Measurements from ENCODE around the gene IGSF11. TPM values are rescaled to one million over a fixed set of nuclear protein-coding genes. Genes with fewer than 3 reads are reported as not detected.

IGSF11 gene, protein sequence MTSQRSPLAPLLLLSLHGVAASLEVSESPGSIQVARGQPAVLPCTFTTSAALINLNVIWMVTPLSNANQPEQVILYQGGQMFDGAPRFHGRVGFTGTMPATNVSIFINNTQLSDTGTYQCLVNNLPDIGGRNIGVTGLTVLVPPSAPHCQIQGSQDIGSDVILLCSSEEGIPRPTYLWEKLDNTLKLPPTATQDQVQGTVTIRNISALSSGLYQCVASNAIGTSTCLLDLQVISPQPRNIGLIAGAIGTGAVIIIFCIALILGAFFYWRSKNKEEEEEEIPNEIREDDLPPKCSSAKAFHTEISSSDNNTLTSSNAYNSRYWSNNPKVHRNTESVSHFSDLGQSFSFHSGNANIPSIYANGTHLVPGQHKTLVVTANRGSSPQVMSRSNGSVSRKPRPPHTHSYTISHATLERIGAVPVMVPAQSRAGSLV
- 0.08 TPM for total RNA-seq (2013)
- polyA plus RNA-seq (not detected), polyA minus RNA-seq (not detected in 2 replicates), total RNA-seq (0 to 1.8 (median 0.12) reads per million in 11 experiments)

DNA sequence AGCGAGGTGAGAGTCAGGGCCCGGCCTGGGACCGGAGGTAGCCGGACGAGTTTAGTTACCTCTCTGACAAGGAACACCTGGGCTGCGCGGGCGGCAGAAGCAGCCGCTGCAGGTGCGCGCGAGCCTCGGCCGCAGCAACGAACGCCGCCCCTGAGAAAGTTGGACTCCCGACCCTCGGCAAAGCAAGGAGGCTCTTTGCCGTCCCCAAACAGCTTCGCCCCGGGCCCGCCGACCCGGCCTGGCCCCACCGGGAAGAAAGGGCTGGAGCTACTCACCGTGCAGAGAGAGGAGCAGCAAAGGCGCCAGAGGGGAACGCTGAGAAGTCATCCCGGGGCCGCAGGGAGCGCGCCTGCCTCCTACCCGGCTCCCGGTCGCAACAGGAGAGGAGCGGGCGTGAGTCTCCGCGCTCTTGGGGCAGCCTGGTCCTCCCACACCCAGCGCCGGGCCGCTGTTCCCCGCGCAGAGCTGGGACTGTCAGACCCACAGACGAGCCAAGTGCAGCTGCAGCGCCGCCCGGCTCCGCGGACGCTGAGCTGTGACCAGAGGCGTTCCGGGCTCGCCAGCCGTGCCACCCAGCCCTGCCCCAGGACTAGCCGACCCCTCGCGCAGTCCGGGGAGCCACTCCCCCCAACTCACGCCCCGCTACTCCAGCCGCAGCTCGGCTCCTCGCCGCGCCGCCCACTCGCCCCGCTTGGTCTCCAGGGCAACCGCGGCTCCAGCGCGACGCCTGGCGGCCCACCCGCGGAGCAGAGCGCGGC, at the start of gene IGSF11:
Gene IGSF11, minus strand, starts transcription at position 591 of the 758 bp plus-strand sequence. Its CDS starts 264 bp downstream, at position 327.
- Histone ChIP-seq H3K27me3 (ENCODE audit: control insufficient read depth in 2 of 2, insufficient read depth in 2 of 2, low read length in 2 of 2) (peaks cover 52 to 58% of the 10 kb centered on the region in 2 donors), H3K79me2 (ENCODE audit: insufficient read depth, low read length) (no peaks in the 10 kb centered on the region), H3K9me3 (replicated peaks in 1 of 2; ENCODE audit: control insufficient read depth in 1 of 2, insufficient read depth in 1 of 2, low read length in 2 of 2) (peaks cover 0 to 11% of the 10 kb centered on the region in 2 donors), H3K27ac (ENCODE audit: low read depth in 1 of 2, low read length in 2 of 2) (no peak within 1 kb of the TSS), H2AFZ (ENCODE audit: insufficient read depth, low read depth, low read length, poor library complexity, severe bottlenecking) (peak within 1 kb of the TSS; percentile 27), H3K9ac (ENCODE audit: insufficient read depth, low read length, poor library complexity, severe bottlenecking) (no peak within 1 kb of the TSS), H3K36me3 (replicated peaks in 1 of 2; ENCODE audit: control insufficient read depth in 1 of 2, insufficient read depth in 2 of 2, low read length in 2 of 2) (no peaks in the 10 kb centered on the region), H3K4me3 (replicated peaks in 1 of 3; ENCODE audit: low read depth in 2 of 3, low read length in 3 of 3) (peak within 1 kb of the TSS in 1 of 3 experiments; percentile 40), H3K4me1 (ENCODE audit: control insufficient read depth in 1 of 2, insufficient read depth in 2 of 2, low read length in 2 of 2) (no peaks in the 10 kb centered on the region), H3K4me2 (replicated peaks; ENCODE audit: extremely low read depth, low read length, poor library complexity, severe bottlenecking) (peak within 1 kb of the TSS; percentile 64), H4K20me1 (ENCODE audit: insufficient read depth, low read length) (no peaks in the 10 kb centered on the region)
- intact Hi-C loops (cut with micrococcal nuclease) = no loop called here
- H3K36me3 Mint-ChIP-seq = no peaks in the 10 kb centered on the region
- WGBS (ENCODE audit: insufficient coverage) = under 1% methylated on average over 80 of the region's 80 CpGs
- peaks cover 0 to 3% (median 0%) of the 10 kb centered on the region in 7 donors for H3K9me3 Mint-ChIP-seq
- peak within 1 kb of the TSS in 1 of 7 donors; percentile 23 for H3K27ac Mint-ChIP-seq
- H3K4me1 Mint-ChIP-seq = peaks cover 9% of the 10 kb centered on the region
- no peak for DNase-seq
- H3K27me3 Mint-ChIP-seq (ENCODE audit: low read depth in 3 of 3) = peaks cover 47 to 58% (median 48%) of the 10 kb centered on the region in 3 donors
- H3K4me3 Mint-ChIP-seq = peak within 1 kb of the TSS; percentile 55 to 86
- TF ChIP-seq, protein P1, sequence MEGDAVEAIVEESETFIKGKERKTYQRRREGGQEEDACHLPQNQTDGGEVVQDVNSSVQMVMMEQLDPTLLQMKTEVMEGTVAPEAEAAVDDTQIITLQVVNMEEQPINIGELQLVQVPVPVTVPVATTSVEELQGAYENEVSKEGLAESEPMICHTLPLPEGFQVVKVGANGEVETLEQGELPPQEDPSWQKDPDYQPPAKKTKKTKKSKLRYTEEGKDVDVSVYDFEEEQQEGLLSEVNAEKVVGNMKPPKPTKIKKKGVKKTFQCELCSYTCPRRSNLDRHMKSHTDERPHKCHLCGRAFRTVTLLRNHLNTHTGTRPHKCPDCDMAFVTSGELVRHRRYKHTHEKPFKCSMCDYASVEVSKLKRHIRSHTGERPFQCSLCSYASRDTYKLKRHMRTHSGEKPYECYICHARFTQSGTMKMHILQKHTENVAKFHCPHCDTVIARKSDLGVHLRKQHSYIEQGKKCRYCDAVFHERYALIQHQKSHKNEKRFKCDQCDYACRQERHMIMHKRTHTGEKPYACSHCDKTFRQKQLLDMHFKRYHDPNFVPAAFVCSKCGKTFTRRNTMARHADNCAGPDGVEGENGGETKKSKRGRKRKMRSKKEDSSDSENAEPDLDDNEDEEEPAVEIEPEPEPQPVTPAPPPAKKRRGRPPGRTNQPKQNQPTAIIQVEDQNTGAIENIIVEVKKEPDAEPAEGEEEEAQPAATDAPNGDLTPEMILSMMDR (IDR thresholded peaks at IDR 0.05) = no peak

DNA sequence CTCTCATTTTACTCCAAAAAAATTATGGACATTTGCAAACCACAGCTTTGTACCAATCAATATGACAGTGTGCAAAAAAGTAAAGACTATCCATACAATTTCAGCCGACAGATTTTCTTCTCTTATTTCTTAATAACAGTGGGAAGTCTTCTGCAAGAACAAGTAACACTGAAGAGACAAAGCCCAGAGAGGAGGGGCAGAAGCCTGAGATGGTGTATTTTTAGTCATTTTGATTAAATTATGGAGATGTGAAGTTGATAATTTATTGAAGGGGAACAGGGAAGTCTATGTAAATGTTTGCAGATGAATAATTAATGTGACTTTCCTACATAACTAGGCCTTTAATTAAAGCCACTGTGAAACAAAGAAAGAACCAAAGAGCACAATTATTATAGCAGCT, 45.7 kb upstream of the IGSF11 start:
- no peak overlapping the region for H2AFZ ChIP-seq (ENCODE audit: insufficient read depth, low read depth, low read length, poor library complexity, severe bottlenecking)
- no CpG with 5 or more reads among the region's 1 CpG for WGBS (ENCODE audit: insufficient coverage)
- H4K20me1 ChIP-seq (ENCODE audit: insufficient read depth, low read length) = no peaks in the 10 kb centered on the region
- H3K4me2 ChIP-seq (replicated peaks; ENCODE audit: extremely low read depth, low read length, poor library complexity, severe bottlenecking) = no peak overlapping the region
- H3K27ac ChIP-seq (ENCODE audit: low read depth in 1 of 2, low read length in 2 of 2) = no peak overlapping the region
- Mint-ChIP-seq H3K36me3 (no peaks in the 10 kb centered on the region), H3K27ac (no peak overlapping the region), H3K27me3 (ENCODE audit: low read depth in 3 of 3) (peaks cover 0 to 2% (median 0%) of the 10 kb centered on the region in 3 donors), H3K9me3 (peaks cover 0 to 8% (median 4%) of the 10 kb centered on the region in 7 donors), H3K4me3 (no peak overlapping the region), H3K4me1 (no peaks in the 10 kb centered on the region)
- no peak overlapping the region for H3K9ac ChIP-seq (ENCODE audit: insufficient read depth, low read length, poor library complexity, severe bottlenecking)
- intact Hi-C loops (cut with micrococcal nuclease) = no loop called here
- DNase-seq = no peak
- no peaks in the 10 kb centered on the region for H3K79me2 ChIP-seq (ENCODE audit: insufficient read depth, low read length)
- H3K9me3 ChIP-seq (replicated peaks in 1 of 2; ENCODE audit: control insufficient read depth in 1 of 2, insufficient read depth in 1 of 2, low read length in 2 of 2) = no peaks in the 10 kb centered on the region
- no peaks in the 10 kb centered on the region for H3K4me1 ChIP-seq (ENCODE audit: control insufficient read depth in 1 of 2, insufficient read depth in 2 of 2, low read length in 2 of 2)
- H3K27me3 ChIP-seq (ENCODE audit: control insufficient read depth in 2 of 2, insufficient read depth in 2 of 2, low read length in 2 of 2) = no peaks in the 10 kb centered on the region
- TF ChIP-seq, protein P1 (IDR thresholded peaks at IDR 0.05) = no peak
- H3K36me3 ChIP-seq (replicated peaks in 1 of 2; ENCODE audit: control insufficient read depth in 1 of 2, insufficient read depth in 2 of 2, low read length in 2 of 2) = no peaks in the 10 kb centered on the region
- no peak overlapping the region for H3K4me3 ChIP-seq (replicated peaks in 1 of 3; ENCODE audit: low read depth in 2 of 3, low read length in 3 of 3)
